HG03064 (cell line): ENCODE data around the gene COL2A1.

Experiments used
- ATAC-seq: cut with Tn5 transposase; IDR thresholded peaks from one replicate; pipeline ENCODE4 v1.9.1; 2021; ENCODE audit warnings: low read depth; ENCODE audit not compliant: unreplicated experiment

Gene COL2A1

DNA sequence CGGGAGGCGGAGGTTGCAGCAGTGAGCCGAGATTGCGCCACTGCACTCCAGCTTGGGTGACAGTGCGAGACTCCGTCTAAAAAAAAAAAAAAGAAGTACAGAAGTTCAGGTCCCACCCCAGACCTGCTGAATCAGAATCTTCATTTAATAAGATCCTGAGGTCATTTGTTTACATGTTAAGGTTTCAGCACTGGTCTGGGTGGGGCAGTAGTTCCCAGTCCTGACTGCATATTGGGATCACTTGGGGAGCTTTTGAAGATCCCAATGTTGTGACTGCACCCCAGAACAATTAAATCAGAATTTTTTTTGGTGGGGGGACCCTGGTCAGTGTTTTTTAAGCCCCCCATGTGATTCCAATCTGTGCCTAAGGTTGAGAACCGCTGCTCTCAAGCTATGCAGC, 11.7 kb upstream of the COL2A1 start:
- ATAC-seq: no peak

DNA sequence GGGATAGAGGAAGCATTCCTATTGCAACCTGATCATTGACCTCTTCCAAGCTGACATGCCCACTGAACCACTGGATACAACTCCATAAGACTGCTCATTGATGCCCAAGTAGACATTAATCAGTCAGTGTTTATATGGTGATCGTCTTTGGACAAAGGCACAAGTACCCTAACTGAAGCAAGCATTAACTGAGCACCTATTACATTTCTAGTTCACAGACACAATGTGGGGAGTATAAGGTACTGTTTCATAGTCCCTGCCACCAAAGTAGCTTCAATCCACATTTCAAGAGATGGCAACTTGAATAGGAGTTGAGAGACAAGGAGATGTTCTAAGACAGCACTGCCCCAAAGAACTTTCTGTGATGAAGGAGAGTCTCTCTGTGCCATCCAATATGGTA, 10.9 kb upstream of the COL2A1 start:
- ATAC-seq: no peak

DNA sequence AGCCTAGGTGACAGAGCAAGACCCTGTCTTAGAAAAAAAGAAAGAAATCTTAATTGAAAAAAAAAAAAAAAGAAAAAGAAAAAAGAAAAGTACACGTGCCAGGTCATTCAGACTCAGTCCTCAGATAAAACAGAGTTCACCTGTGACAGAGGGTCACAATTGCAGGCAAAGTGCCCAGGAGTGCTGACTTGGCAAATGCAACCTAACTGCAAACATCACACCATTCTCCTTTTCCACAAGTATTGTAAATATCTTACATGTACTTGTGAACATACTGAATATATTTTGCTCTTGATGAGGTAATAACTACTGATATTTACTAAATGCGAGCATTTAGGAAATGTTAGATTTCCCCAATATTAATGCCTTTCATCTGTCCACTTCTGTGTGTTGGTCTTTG, 9.0 kb upstream of the COL2A1 start:
- ATAC-seq: no peak

DNA sequence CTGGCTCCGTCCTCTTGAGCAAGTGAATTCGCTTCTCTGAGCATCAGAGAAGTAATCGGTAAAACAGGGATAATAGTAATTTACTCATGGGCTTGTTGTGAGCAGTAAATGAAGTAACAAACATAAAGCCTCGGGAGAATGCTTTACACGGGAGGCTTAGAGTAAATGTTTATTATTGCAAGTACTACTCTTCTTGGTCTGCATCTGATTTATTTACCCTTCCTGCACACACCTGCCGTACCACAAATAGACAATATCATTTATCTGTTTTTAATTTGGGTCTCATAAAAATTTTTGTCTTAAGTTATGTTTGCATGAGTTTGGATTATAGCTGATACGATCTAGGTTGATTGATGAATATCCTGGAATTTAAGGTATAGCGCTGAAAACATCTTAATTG, 7.8 kb upstream of the COL2A1 start:
- ATAC-seq: no peak

DNA sequence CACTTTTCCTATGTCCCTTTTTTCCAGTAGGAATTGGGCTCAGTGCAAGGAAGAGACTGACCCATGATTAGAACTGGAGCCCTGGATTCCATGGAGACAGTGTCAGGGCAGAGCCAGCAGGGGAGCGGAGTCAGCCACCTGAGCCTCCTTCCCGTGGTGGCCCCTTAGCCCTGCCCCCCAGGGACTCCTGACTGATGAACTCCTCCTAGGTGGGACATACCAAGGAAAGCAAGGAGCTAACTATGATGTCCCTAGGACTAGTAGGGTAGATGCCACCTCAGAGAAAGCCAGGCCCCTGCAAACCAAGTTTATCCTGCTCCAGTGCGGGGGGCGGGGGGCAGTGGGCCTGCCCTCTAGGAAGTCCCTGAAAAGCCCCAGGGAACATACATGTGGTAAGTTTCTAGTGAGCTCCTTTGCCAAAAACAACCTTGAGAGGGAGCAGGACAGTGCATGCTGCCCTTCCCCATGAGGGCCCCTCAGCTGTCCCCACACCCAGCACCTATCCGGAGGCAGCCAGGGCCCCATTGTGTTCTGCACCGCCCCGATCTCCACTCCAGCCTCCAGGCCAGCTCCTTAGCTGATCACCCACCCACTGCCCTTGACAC, 6.2 kb upstream of the COL2A1 start:
- no peak for ATAC-seq

DNA sequence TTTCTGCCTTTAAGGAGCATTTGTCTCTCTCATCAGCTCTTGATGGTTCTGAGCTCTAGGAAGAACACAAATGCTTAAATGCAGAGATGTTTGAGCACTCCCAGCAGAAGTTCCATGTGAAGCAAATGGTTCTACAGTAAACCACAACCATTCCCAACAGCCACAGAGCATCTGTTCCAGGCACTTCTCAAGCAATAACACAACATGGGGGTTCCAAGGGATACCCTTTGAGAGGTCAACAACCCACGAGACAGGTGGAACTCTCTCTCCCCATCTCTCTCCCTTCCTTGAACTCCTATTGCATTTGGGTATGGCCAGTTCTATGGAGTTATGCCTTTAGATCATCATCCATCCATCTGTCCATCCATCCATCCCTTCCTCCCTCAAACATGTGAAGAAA, 5.2 kb upstream of the COL2A1 start:
- ATAC-seq: no peak

DNA sequence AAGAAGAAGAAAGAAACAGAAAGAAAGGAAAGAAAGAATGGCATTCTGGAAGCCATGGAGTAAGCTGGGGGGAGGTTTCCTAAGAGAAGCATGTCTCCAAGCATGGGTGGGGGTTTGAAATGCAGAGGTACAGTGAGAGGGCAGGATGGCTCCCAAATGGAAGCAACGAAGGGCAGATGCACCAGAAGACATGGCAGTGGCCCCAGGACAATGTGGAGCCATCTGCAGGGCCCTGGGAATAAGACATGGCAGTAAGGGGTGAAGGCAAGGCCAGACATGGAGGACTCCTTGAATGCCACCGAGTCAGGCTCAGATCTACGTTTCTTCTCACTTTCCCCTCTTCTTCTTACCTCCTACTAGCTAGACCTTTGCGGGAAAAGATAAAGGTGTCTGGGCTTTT, 4.7 kb upstream of the COL2A1 start:
- no peak for ATAC-seq

DNA sequence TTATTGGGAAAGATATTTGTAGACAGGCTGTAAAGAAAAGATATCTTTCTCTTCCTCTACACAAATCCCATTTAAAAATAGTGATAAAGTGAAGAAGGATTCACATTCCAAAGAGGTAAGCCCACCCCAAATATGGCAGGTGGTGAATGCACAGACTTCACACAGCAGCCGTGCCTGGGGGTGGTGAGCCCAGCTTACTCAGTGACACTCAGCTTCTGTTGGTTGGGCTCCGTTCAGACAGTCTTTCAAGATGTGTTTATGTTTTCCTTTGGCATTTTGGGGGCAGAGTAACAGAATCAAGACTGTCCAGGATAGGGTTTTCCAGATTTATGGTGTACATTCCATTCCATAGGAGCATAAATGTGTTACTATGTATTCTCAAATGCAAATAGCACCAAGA, 4.1 kb upstream of the COL2A1 start:
- no peak for ATAC-seq

DNA sequence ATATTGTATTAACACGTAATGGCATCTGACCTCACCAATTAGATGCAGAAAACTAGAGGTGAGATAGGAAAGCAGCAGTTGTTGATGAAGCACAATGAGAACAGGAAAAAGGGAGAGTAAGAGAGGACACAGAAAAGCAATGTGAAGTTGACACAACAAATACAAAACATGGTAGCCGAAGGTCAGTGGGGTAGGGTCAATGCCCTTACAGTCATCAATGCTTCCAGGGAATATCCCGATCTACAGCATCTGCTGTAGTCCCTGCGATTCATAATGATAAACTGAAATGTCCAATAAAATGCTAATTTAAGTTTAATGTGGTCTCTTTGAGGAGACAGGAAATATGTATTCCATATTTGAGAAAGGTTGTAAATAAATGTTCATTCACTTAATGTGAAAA, 2.9 kb upstream of the COL2A1 start:
- no peak for ATAC-seq

DNA sequence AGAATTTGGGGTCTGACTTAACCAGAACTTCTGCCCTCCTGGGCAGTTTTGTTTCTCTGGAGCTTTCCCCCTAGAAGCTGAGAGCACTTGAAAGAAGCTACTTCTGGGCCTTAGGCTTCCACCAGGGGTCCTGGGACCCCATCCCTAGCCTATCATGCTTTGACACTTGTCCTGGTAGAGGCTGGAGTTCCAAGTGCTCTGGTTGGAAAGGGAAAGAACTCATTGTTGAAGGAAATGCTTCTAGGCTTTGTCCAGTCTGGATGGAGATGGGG, 1.4 kb upstream of the COL2A1 start:
- no peak for ATAC-seq

DNA sequence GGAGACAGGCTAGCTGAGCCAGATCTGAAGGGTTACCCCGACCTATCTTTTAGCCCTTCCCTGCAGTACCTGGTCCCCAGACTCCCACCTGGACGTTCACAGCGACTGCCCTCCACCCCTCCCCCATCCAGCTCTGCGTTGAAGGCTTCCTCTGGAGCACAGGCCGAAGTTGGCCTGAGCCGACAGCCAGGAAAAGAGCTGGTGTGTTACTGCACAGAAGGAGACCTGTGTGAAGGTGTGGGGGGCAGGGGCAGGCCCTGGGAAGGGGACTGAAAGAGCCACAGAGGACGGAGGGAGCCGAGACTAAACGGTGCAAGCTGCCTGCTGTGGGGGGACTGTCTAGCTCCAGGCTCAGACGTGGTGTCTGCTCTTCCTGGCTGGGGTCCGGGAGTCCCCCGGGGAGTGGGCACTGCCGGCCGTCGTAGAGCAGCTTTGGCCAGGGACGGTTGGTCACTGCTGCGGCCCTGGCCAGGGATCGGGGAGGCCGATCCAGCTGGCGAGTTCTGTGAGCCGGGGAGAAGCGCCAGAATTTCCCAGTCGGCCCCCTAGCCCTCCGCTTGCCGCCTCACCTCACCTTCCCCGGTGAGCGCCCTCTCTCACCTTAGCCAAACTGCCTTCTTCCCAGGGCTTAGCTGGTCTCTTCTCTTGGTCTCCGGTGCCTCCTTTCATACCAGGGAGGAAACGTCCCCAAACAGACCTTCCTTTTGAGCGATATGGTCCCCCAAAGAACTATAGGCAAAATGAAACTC, 899 bp upstream of the COL2A1 start:
- ATAC-seq: no peak

DNA sequence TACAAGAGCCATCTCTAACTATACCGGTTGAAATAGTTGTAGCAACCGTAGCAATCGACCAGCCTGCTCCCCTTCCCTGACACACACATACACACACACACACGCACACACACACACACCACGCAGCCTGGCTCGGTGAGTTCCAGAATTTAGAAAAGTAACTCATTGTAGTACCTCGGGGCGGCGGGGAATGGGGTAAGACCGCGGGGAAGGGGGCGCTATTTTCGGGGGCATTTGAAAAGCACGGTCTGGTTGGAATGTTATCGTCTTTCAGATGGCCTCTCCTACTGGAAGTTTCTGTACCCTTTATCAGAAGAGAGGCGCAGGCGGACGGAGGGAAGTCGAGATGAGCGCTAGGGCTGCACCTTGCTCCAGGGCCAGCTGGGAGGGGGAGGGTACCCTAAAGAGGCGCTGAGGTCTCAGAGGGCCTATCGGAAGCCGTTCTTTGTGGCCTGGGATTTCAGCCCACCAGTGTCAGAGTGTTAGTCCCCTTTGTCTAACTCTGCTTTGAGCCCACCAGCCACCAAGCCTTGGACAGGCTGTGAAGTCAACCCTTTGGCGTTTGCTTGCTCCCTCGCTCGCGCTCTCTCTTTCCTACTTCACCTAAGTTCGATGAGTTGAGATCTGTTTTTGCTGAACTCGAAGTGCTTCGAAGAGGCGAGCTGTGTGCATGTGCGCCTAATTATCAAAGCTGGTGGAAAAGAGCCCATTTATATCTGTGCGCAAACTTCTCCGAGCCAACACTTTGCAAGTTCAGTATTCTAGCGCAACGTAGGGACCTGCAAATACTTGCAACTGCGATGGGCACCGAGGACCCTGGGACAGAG, 837 bp downstream of the COL2A1 start:
- no peak for ATAC-seq

DNA sequence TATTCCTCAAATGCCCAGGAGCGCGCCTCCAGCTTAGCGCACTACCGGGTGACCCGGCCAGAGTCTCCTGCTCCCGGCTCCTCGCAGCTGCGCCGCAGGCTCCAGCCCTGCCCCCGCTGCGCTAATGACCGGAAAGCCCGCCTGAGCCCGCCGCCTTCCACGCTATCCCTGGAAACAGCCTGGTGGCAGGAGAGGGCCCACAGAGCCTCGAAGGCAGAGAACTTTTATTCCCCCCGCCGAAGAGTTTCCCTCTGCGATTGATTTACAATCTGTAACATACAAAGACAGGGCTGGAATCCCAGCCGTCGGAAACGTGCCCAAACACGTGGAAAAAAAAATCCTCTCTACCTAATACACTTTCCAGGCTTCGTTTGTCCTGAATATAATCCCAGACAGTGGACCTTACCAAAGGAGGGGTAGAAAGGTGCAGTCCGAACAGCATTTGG, 1.5 kb downstream of the COL2A1 start:
- no peak for ATAC-seq

DNA sequence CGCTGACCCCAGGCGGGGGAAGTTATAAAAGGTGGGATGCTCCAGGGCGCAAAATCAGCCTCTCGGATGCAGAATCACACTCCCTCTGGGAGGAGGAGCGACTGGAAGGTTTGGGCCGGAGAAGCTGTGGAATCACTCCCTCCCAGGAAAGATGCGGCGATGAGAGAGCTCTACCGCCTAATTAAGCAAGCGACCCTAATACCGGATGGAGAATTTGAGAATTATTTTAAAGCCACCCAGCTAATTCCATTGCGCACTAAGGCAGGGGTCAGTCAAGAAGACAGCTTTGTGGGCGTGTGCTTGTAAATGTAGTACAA, 1.9 kb downstream of the COL2A1 start:
- ATAC-seq: no peak

DNA sequence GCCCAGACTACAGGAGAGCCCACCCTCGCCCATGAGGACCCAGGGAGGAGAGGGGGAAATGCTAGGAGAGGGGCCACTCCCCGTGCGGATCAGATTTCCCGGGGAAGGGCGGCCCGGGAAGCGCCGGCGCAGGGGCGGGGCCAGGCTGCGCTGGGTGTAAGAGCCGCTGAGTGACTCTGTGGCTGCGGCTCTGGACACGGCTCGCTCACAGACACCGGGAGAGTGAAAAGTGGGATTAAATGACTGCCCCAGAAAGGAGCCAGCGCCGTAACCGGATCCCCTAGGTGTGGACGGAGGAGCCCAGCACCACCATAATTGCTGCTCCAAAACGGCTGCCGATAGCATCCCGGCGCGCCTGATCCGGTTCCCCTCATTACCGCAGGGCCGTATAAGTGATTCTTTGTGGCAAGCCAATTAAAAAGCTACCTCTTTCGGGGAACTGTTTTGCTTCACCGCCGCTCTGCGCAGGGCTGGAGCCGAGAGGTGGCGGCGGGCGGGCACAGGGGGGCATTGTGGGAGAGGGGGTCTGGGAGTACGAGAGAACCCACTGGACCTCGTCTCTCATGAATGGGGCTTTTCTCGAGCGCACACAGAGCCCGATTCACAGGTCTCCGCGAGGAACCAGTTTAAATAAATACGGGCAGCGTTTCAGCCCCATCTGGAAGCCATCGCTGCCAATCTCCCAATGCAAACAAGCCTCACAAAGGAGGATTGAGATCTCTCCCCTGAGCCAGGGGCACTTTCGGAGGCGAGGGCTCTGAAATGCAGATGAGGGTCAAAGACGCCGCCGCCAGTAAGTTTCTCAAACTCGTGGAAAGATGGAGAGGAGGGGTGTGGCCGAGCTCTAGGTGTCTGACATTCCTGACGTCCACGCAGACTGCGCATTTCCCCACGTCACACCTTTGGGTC, 2.5 kb downstream of the COL2A1 start:
- ATAC-seq: no peak

DNA sequence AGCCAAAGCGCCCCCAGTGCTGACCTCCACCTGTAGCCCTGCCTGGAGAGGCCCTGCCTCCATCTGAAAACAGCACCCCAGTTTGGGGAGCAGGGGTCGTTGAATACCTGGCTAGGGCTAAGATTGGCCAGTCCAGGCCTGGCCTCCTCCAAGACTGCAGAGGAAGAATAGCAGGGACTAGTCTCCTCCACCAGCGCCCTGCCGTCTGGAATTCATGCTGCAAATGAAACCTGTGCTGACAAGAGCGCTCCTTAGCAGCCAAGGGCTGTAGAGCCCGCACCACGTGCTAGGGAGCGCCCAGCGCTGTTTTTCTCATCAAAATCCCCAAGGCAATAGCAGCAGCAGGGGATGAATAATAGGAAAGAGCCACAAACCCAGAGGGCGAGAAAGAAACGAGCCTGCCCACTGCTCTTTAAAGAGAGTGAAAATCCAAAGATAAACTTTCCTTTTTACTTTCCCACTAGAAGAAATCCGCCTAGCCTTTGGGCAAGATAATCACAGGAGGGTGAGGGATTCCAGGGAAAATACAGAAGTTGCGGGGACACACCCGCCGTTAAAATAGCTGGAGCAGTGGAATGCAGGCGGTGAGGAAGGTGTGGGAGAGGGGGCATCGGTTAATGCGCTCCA, 3.3 kb downstream of the COL2A1 start:
- no peak for ATAC-seq

DNA sequence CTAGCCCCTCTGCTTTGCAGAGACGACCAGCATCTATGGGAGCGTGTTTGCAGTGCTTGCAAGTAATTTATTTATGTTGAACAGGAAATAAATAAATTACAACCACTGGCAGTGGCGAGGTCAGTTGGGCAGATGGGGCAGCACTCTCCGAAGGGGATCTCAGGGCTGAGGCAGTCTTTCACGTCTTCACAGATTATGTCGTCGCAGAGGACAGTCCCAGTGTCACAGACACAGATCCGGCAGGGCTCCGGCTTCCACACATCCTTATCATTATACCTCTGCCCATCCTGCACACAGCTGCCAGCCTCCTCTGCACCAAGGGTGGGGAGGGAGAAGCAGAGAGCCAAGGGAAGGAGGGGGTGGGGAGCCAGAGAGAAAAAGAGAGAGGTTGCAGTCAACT, 4.5 kb downstream of the COL2A1 start:
- ATAC-seq: no peak

DNA sequence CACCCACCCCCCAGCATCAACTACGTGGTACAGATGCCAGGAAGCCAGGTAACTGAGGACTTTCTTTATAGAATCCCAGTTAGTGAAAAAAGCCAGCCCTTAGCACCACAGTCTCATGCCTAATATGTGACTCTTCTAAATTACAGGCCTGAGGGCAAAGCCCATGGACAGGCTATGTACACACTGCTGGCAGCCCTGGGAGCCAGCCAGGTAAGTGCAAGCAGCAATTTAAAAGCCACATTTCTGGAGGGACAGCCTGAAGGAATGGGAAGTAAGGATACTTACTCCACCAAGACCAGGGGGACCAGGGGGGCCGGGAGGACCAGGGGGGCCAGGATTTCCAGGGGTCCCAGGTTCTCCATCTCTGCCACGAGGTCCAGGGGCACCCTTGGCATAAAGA, 7.0 kb downstream of the COL2A1 start:
- ATAC-seq: no peak

DNA sequence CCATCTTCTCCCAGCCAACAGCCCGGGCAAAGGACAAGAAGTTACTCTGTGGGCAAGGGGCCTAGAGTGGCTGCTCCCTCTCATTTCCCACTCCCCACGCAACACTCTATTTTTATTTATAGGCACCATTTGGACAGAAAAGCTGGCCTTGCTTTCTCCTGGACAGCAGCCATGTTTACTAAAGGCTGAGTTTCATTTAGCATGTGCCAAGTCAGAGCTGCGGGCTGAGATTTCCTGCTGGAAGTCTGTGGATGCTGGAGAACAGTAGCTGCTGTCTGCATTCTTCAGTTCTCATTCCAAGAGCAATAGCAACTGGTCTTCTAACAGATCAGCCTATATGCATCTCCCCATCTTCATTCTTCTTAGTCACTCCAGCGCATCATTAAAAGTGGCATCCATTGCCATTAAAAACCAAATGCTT, 8.3 kb downstream of the COL2A1 start:
- no peak for ATAC-seq

DNA sequence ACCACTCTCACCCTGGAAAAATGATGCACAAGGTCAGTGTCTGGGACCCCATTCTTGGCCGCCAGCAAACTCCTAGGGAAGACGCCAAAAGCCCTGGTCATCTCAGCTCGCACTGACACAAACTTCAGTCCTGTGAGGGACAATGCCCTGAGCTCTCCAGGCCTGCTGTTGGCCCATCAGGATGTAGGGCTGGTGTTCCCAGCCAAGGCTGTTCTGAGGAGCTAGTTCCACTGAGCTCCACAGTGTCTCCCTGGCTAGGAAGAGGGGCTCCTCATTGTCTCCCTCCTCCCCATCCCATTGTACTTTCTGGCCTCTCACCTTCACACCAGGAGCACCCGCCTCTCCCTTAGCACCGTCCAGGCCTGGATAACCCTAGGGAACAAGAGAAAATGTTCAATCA, 10.8 kb downstream of the COL2A1 start:
- ATAC-seq: no peak

DNA sequence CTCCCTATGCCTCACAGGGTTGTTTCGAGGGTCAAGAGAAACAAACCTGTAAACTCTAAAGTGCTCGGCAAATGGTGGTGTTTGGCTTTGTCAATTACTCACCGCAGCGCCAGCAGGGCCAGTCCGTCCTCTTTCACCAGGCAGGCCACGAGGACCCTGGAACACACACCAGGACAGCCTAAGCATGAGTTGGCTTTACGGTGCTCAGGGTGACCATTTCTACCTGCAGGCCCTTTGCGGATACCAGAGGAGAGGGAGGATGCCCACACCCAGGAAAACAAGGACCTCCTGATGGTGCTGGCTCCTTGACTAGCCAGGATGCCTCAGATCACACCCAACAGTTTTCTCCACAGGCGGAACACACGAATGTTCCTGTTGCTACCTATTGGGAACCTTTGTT, 11.5 kb downstream of the COL2A1 start:
- no peak for ATAC-seq
